ENCODE measurements around the gene SFI1. TPM values are rescaled to one million over a fixed set of nuclear protein-coding genes. Genes with fewer than 3 reads are reported as not detected.

The SFI1 gene
- total RNA-seq, 1 donor from 2014 or later: 50.3 TPM

GRCh38 chr22:31621507-31622124 lies 125.3 kb downstream of the SFI1 start:
- no peak for DNase-seq (ENCODE audit: extremely low spot score, unreplicated experiment)
- no peak overlapping the region for H3K27ac Mint-ChIP-seq
- H3K4me1 Mint-ChIP-seq (ENCODE audit: unreplicated experiment): peaks cover 18% of the 10 kb centered on the region
- H3K4me3 Mint-ChIP-seq: no peak overlapping the region
- no peak for TF ChIP-seq CTCF (conservative IDR thresholded peaks at IDR 0.05)
- H3K36me3 Mint-ChIP-seq: peaks cover 3% of the 10 kb centered on the region
- no peaks in the 10 kb centered on the region for H3K9me3 Mint-ChIP-seq
- no peaks in the 10 kb centered on the region for H3K27me3 Mint-ChIP-seq

- Mint-ChIP-seq H3K9me3 (no peaks in the 10 kb centered on the region), H3K4me1 (ENCODE audit: unreplicated experiment) (peaks cover 28% of the 10 kb centered on the region), H3K36me3 (peaks cover 3% of the 10 kb centered on the region), H3K27ac (no peak overlapping the region), H3K4me3 (no peak overlapping the region), H3K27me3 (no peaks in the 10 kb centered on the region)
- TF ChIP-seq CTCF (conservative IDR thresholded peaks at IDR 0.05): no peak
- no peak for DNase-seq (ENCODE audit: extremely low spot score, unreplicated experiment)
These were observed 126.6 kb downstream of the SFI1 start for GRCh38 chr22:31622980-31623379.

- Mint-ChIP-seq H3K4me1 (ENCODE audit: unreplicated experiment) (peaks cover 28% of the 10 kb centered on the region), H3K27ac (no peak overlapping the region)
These were observed 127.4 kb downstream of the SFI1 start for GRCh38 chr22:31623592-31624304.

GRCh38 chr22:31625257-31625640 lies 128.9 kb downstream of the SFI1 start:
- DNase-seq (ENCODE audit: extremely low spot score, unreplicated experiment): no peak
- Mint-ChIP-seq H3K4me3 (no peak overlapping the region), H3K4me1 (ENCODE audit: unreplicated experiment) (peaks cover 28% of the 10 kb centered on the region), H3K9me3 (no peaks in the 10 kb centered on the region), H3K36me3 (no peaks in the 10 kb centered on the region), H3K27ac (peak overlapping the region; percentile 72), H3K27me3 (no peaks in the 10 kb centered on the region)
- TF ChIP-seq CTCF (conservative IDR thresholded peaks at IDR 0.05): no peak

More at GRCh38 chr22:31623592-31624304, 127.4 kb downstream of the SFI1 start:
- Mint-ChIP-seq H3K9me3 (no peaks in the 10 kb centered on the region), H3K4me3 (no peak overlapping the region), H3K27me3 (no peaks in the 10 kb centered on the region), H3K36me3 (peaks cover 3% of the 10 kb centered on the region)
- no peak for TF ChIP-seq CTCF (conservative IDR thresholded peaks at IDR 0.05)
- DNase-seq (ENCODE audit: extremely low spot score, unreplicated experiment): no peak

GRCh38 chr22:31625661-31626426 lies 129.5 kb downstream of the SFI1 start:
- Mint-ChIP-seq H3K27ac (no peak overlapping the region), H3K9me3 (no peaks in the 10 kb centered on the region), H3K4me1 (ENCODE audit: unreplicated experiment) (peaks cover 28% of the 10 kb centered on the region), H3K4me3 (peak overlapping the region; percentile 44), H3K36me3 (no peaks in the 10 kb centered on the region), H3K27me3 (no peaks in the 10 kb centered on the region)
- no peak for DNase-seq (ENCODE audit: extremely low spot score, unreplicated experiment)
- TF ChIP-seq CTCF (conservative IDR thresholded peaks at IDR 0.05): no peak
